Umbilical cord (tissue), 2 donors: ENCODE data around the gene KRTAP10-12. TPM values are rescaled to one million over a fixed set of nuclear protein-coding genes. Genes with fewer than 3 reads are reported as not detected.

Source experiments
- DNase-seq: peaks from one replicate; pipeline ENCODE4 v3.0.0-alpha.2; 2015; ENCODE audit warnings: low spot score
- total RNA-seq: library from RNA; depleted of rRNA; stranded (reverse); fragments of >200 nt; gene quantifications from one replicate; pipeline ENCODE4 v1.2.3, GENCODE V29; 2014; ENCODE audit warnings: low replicate concordance; ENCODE audit not compliant: insufficient read depth

KRTAP10-12 gene
- total RNA-seq, 1 donor from 2014 or later: 4.1 TPM

GRCh38 chr21:44697811-44698734, 1.1 kb downstream of the KRTAP10-12 start:
- peak; percentile 19 for DNase-seq

GRCh38 chr21:44699502-44700001, 2.6 kb downstream of the KRTAP10-12 start:
- no peak for DNase-seq

GRCh38 chr21:44700101-44701022, 3.4 kb downstream of the KRTAP10-12 start:
- no peak for DNase-seq

- no peak for DNase-seq
These were observed 4.0 kb downstream of the KRTAP10-12 start for GRCh38 chr21:44701023-44701400.

GRCh38 chr21:44701541-44701940, 4.6 kb downstream of the KRTAP10-12 start:
- DNase-seq: no peak

- DNase-seq: no peak
These were observed 5.4 kb downstream of the KRTAP10-12 start for GRCh38 chr21:44702111-44702972.

GRCh38 chr21:44702973-44703730, 6.2 kb downstream of the KRTAP10-12 start:
- DNase-seq: no peak

- no peak for DNase-seq
These were observed 7.0 kb downstream of the KRTAP10-12 start for GRCh38 chr21:44703731-44704635.

GRCh38 chr21:44704636-44705001, 7.6 kb downstream of the KRTAP10-12 start:
- DNase-seq: no peak

- DNase-seq: no peak
These were observed 9.2 kb downstream of the KRTAP10-12 start for GRCh38 chr21:44706026-44706705.

- DNase-seq: no peak
These were observed 10.0 kb downstream of the KRTAP10-12 start for GRCh38 chr21:44706706-44707581.

GRCh38 chr21:44708213-44708865, 11.4 kb downstream of the KRTAP10-12 start:
- DNase-seq: no peak

- DNase-seq: no peak
These were observed 12.0 kb downstream of the KRTAP10-12 start for GRCh38 chr21:44708866-44709425.

GRCh38 chr21:44709426-44710293, 12.7 kb downstream of the KRTAP10-12 start:
- DNase-seq: peak; percentile 21

- DNase-seq: no peak
These were observed 13.3 kb downstream of the KRTAP10-12 start for GRCh38 chr21:44710294-44710665.

GRCh38 chr21:44710756-44711326, 13.9 kb downstream of the KRTAP10-12 start:
- no peak for DNase-seq
